Measurements from ENCODE around the gene CNDP2. TPM values are rescaled to one million over a fixed set of nuclear protein-coding genes. Genes with fewer than 3 reads are reported as not detected.
A peak's percentile ranks its signal among the peaks of the same experiment; 100 is the strongest.

Gene CNDP2
- total RNA-seq = 50.3 and 76.9 TPM in 2 replicates

- peak; percentile 98 to 99 for DNase-seq (ENCODE audit: low read depth in 2 of 2)
Measured at GRCh38 chr18:74495581-74496507, at the start of gene CNDP2. TSS of gene CNDP2 (plus strand) at chr18:74496363. CDS start at chr18:74499974, 3,611 bp downstream.

- no peak for DNase-seq (ENCODE audit: low read depth in 2 of 2)
Measured at GRCh38 chr18:74446631-74447403, 49.3 kb upstream of the CNDP2 start.

GRCh38 chr18:74447404-74448152 is 48.6 kb upstream of the CNDP2 start:
- no peak for DNase-seq (ENCODE audit: low read depth in 2 of 2)

GRCh38 chr18:74450626-74451025 is 45.5 kb upstream of the CNDP2 start:
- DNase-seq (ENCODE audit: low read depth in 2 of 2) = no peak

- DNase-seq (ENCODE audit: low read depth in 2 of 2) = no peak
Measured at GRCh38 chr18:74451148-74451547, 45.0 kb upstream of the CNDP2 start.

- no peak for DNase-seq (ENCODE audit: low read depth in 2 of 2)
Measured at GRCh38 chr18:74453016-74453566, 43.1 kb upstream of the CNDP2 start.

GRCh38 chr18:74453642-74454198 is 42.4 kb upstream of the CNDP2 start:
- no peak for DNase-seq (ENCODE audit: low read depth in 2 of 2)

- DNase-seq (ENCODE audit: low read depth in 2 of 2) = no peak
Measured at GRCh38 chr18:74454279-74454751, 41.8 kb upstream of the CNDP2 start.

- DNase-seq (ENCODE audit: low read depth in 2 of 2) = no peak
Measured at GRCh38 chr18:74455386-74455785, 40.8 kb upstream of the CNDP2 start.

GRCh38 chr18:74456017-74456348 is 40.2 kb upstream of the CNDP2 start:
- no peak for DNase-seq (ENCODE audit: low read depth in 2 of 2)

GRCh38 chr18:74456349-74457042 is 39.7 kb upstream of the CNDP2 start:
- DNase-seq (ENCODE audit: low read depth in 2 of 2) = no peak

- no peak for DNase-seq (ENCODE audit: low read depth in 2 of 2)
Measured at GRCh38 chr18:74457043-74457724, 39.0 kb upstream of the CNDP2 start, which contains the start of gene DIPK1C. TSS of gene DIPK1C (minus strand) at chr18:74457308. CDS start at chr18:74457259, 49 bp downstream.

- DNase-seq (ENCODE audit: low read depth in 2 of 2) = no peak
Measured at GRCh38 chr18:74457725-74458421, 38.3 kb upstream of the CNDP2 start.

GRCh38 chr18:74459889-74460288 is 36.3 kb upstream of the CNDP2 start:
- no peak for DNase-seq (ENCODE audit: low read depth in 2 of 2)

- no peak for DNase-seq (ENCODE audit: low read depth in 2 of 2)
Measured at GRCh38 chr18:74460825-74461224, 35.3 kb upstream of the CNDP2 start.

- DNase-seq (ENCODE audit: low read depth in 2 of 2) = no peak
Measured at GRCh38 chr18:74463254-74463653, 32.9 kb upstream of the CNDP2 start.

- no peak for DNase-seq (ENCODE audit: low read depth in 2 of 2)
Measured at GRCh38 chr18:74463983-74464382, 32.2 kb upstream of the CNDP2 start.

- no peak for DNase-seq (ENCODE audit: low read depth in 2 of 2)
Measured at GRCh38 chr18:74465775-74466174, 30.4 kb upstream of the CNDP2 start.

- DNase-seq (ENCODE audit: low read depth in 2 of 2) = peak; percentile 39 to 55
Measured at GRCh38 chr18:74468547-74469061, 27.6 kb upstream of the CNDP2 start.

All from dermis microvascular lymphatic vessel endothelial cell (primary cell).